Activated naive CD8-positive, alpha-beta T cell treated with anti-CD3 and anti-CD28 coated beads, Interleukin-2, amount 50 U/mL, for 24 hours (primary cell): ENCODE data around the gene ATP13A3.
"Not testable (repeated sequence)": the region's sequence is repeated elsewhere in the genome, so short reads cannot be mapped to it uniquely, and the experiment has no call there.

Source experiments
- ATAC-seq: fragments of 150-1000 bp; cut with Tn5 transposase; one replicate; pipeline ENCODE4 v1.10.0; 2021
- DNase-seq: peaks from one replicate; pipeline ENCODE4 v3.0.0; 2021
- H3K27ac Mint-ChIP-seq: one replicate; pipeline ENCODE4 v1.8.0; 2021; ENCODE audit warnings: mild to moderate bottlenecking, mixed read lengths
- H3K27me3 Mint-ChIP-seq: one replicate; pipeline ENCODE4 v1.8.0; 2021; ENCODE audit warnings: mixed read lengths
- H3K36me3 Mint-ChIP-seq: one replicate; pipeline ENCODE4 v1.8.0; 2021; ENCODE audit warnings: low read depth, mixed read lengths
- H3K4me1 Mint-ChIP-seq: one replicate; pipeline ENCODE4 v1.8.0; 2021; ENCODE audit warnings: mixed read lengths
- H3K4me3 Mint-ChIP-seq: one replicate; pipeline ENCODE4 v1.8.0; 2021; ENCODE audit warnings: mild to moderate bottlenecking, moderate library complexity, mixed read lengths
- H3K9me3 Mint-ChIP-seq: one replicate; pipeline ENCODE4 v1.8.0; 2021; ENCODE audit warnings: mixed read lengths

Gene ATP13A3

DNA sequence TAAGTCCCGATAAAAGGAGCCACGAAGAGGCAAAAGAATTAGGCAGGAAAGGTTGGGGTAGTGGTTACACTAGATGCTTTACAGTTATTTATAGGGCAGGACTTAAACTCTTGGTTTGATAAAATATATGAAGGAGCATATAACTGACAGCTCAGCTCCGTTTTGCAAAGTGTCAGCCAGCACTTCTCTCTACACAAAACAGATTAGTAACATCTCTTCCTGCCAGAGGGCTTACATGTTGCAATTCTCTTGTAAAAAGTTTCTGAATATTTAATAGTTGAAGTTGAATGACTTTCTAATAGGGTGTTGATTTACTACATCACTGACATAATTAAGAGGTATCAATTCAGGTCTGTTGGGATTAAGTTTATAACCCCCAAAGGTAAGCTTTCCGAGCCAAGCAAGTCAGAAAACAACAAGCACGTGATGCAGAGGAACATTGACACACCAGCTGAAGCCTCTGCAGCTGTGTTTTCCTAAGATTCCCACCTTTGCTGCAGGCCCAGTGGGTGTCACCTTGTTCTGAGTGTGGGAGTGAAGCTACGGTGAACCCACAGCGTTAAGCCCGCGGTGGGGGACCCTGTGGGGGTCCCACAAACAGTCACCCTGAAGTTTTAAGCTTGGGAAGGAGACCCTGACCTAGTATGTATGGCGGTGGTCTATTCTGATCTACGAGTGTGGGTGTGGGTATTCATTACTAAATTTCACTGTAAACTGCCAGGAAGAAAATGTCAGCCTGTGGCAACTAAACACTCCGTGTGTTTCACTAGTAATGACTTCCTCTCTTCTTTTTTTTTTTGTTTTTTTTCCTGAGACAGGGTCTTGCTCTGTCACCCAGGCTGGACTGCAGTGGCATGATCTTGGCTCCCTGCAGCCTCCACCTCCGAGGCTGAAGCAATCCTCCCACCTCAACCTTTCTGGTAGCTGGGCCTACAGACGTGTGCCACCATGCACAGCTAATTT is 22.0 kb upstream of the ATP13A3 start:
- Mint-ChIP-seq H3K9me3 (no peaks in the 10 kb centered on the region), H3K4me3 (no peak overlapping the region), H3K27ac (no peak overlapping the region), H3K27me3 (no peaks in the 10 kb centered on the region), H3K36me3 (no peaks in the 10 kb centered on the region), H3K4me1 (no peaks in the 10 kb centered on the region)
- no peak for ATAC-seq
- no peak for DNase-seq

- H3K9me3 Mint-ChIP-seq, result no peaks in the 10 kb centered on the region
- H3K27ac Mint-ChIP-seq, result no peak overlapping the region
- H3K36me3 Mint-ChIP-seq, result no peaks in the 10 kb centered on the region
- DNase-seq (no peak), ATAC-seq (no peak)
- no peaks in the 10 kb centered on the region for H3K4me1 Mint-ChIP-seq
- H3K27me3 Mint-ChIP-seq, result no peaks in the 10 kb centered on the region
- no peak overlapping the region for H3K4me3 Mint-ChIP-seq
These were observed 20.8 kb upstream of the ATP13A3 start for GRCh38 chr3:194507571-194507970.

DNA sequence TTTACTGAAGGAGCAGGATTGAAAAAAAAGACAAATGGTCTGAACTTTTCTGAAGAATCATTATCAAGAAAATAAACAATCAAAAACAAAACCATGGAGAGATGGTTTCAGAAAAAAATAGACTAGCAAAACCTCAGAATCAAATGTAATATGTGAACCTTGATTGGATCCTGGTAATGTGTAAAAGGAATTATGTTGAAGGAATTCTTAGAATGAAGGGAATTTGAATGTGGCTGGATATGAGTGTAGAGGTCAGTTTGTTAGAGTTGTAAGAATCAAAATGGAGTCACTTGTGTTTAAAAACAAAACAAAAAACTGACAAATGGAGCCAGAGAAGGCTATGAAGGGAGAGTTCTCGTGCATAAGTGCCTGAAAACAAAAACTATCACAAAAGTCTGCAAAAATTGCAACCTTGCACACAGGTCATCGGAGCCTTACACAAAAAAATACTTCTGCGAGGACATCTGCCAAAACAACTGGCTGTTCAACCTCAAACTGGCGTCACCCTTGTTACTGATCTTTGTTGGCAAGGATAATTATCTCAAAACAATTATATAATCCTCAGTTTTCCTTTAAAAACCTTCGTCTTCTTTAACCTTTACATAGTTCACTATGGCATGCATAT is 19.1 kb upstream of the ATP13A3 start:
- ATAC-seq, result no peak
- DNase-seq, result no peak
- Mint-ChIP-seq H3K27ac (no peak overlapping the region), H3K4me1 (no peaks in the 10 kb centered on the region), H3K9me3 (no peaks in the 10 kb centered on the region), H3K27me3 (no peaks in the 10 kb centered on the region), H3K4me3 (no peak overlapping the region), H3K36me3 (no peaks in the 10 kb centered on the region)

DNA sequence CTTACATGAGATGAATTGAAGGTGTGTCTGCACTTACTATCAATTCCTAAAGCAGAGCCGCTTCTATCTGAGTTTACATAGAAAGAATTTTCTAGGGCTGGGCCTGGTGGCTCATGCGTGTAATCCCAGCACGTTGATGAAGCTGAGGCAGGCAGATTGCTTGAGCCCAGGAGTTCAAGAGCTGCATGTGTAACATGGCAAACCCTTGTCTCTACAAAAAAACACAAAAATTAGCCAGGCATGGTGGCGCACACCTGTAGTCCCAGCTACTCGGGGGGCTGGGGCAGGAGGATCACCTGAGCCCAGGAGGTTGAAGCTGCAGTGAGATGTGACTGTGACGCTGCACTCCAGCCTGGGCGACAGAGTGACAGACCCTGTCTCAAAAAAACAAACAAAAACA is 18.1 kb upstream of the ATP13A3 start:
- Mint-ChIP-seq H3K27me3 (no peaks in the 10 kb centered on the region), H3K4me1 (no peaks in the 10 kb centered on the region), H3K9me3 (no peaks in the 10 kb centered on the region), H3K4me3 (no peak overlapping the region), H3K36me3 (no peaks in the 10 kb centered on the region), H3K27ac (no peak overlapping the region)
- no peak for DNase-seq
- no peak for ATAC-seq

GRCh38 chr3:194504146-194504545 is 17.3 kb upstream of the ATP13A3 start:
- no peaks in the 10 kb centered on the region for H3K4me1 Mint-ChIP-seq
- H3K36me3 Mint-ChIP-seq, result no peaks in the 10 kb centered on the region
- ATAC-seq, result no peak
- H3K27ac Mint-ChIP-seq, result no peak overlapping the region
- H3K4me3 Mint-ChIP-seq, result no peak overlapping the region
- H3K27me3 Mint-ChIP-seq, result no peaks in the 10 kb centered on the region
- DNase-seq, result no peak
- no peaks in the 10 kb centered on the region for H3K9me3 Mint-ChIP-seq

- ATAC-seq (no peak), DNase-seq (no peak)
- no peaks in the 10 kb centered on the region for H3K9me3 Mint-ChIP-seq
- no peaks in the 10 kb centered on the region for H3K4me1 Mint-ChIP-seq
- H3K27ac Mint-ChIP-seq, result no peak overlapping the region
- H3K4me3 Mint-ChIP-seq, result no peak overlapping the region
- H3K27me3 Mint-ChIP-seq, result no peaks in the 10 kb centered on the region
- H3K36me3 Mint-ChIP-seq, result no peaks in the 10 kb centered on the region
These were observed 16.3 kb upstream of the ATP13A3 start for GRCh38 chr3:194503081-194503531.

DNA sequence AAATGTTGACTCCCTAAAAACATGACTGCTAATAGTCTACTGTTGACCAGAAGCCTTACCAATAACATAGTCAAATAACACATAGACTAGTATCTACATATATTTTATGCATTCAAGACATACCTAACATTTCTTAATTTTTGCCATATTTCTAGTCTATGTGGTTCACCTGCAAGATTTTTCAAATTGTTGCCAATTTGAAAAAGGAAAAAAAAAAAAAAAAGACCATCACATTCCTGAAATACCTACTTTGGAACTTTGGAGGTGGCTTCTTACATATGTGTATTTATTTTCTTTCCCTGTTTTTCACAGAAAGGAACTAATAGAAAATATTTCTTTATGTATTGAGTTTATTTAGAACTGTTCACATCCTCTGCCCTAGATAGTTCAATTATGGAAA is 13.4 kb upstream of the ATP13A3 start:
- ATAC-seq, result no peak
- no peak overlapping the region for H3K27ac Mint-ChIP-seq
- no peaks in the 10 kb centered on the region for H3K36me3 Mint-ChIP-seq
- DNase-seq, result no peak
- no peaks in the 10 kb centered on the region for H3K27me3 Mint-ChIP-seq
- no peak overlapping the region for H3K4me3 Mint-ChIP-seq
- no peaks in the 10 kb centered on the region for H3K9me3 Mint-ChIP-seq
- H3K4me1 Mint-ChIP-seq, result peaks cover 21% of the 10 kb centered on the region

- H3K27me3 Mint-ChIP-seq, DNase-seq, H3K36me3 Mint-ChIP-seq, H3K9me3 Mint-ChIP-seq, ATAC-seq, H3K27ac Mint-ChIP-seq, H3K4me3 Mint-ChIP-seq: not testable (repeated sequence)
- peaks cover 21% of the 10 kb centered on the region for H3K4me1 Mint-ChIP-seq
These were observed 12.7 kb upstream of the ATP13A3 start for GRCh38 chr3:194499516-194499915.

- DNase-seq, result no peak
- H3K4me1 Mint-ChIP-seq, result peaks cover 25% of the 10 kb centered on the region
- no peak overlapping the region for H3K4me3 Mint-ChIP-seq
- peak; percentile 72 for ATAC-seq
- H3K9me3 Mint-ChIP-seq, result no peaks in the 10 kb centered on the region
- H3K27me3 Mint-ChIP-seq, result no peaks in the 10 kb centered on the region
- no peaks in the 10 kb centered on the region for H3K36me3 Mint-ChIP-seq
- no peak overlapping the region for H3K27ac Mint-ChIP-seq
These were observed 11.2 kb upstream of the ATP13A3 start for GRCh38 chr3:194497799-194498575.

DNA sequence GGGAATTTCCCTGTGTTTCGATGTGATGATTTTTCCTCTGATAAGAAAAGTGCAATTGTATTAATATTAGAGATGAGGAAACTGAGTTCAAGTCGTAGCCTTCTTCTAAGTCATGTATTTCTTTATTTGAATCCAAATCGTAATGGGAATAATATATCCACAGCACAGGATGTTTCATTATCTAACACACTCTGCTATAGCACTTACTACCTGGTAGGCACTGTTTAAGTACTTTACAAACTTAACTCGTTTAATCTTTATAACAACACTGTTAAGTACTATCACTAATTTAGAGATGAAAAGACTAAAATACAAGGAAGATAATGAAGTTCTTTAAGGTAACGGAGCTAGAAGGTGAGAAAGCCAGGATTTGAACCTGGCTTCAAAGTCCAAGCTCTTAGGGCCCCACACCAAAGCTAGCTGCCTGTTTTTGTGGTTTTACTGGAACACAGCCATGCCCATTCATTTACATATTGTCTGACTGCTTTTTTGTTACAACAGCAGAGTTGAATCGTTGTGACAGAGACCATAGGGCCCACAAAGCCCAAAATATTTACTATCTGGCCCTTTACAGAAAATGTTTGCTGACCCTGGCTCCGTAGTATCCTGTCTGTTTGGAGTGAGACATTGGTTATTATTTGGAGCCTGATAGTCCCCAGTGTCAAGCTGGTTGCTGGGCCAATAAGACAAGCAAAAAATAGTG is 9.6 kb upstream of the ATP13A3 start:
- no peaks in the 10 kb centered on the region for H3K36me3 Mint-ChIP-seq
- H3K9me3 Mint-ChIP-seq, result no peaks in the 10 kb centered on the region
- H3K4me3 Mint-ChIP-seq, result no peak overlapping the region
- H3K27ac Mint-ChIP-seq, result no peak overlapping the region
- DNase-seq, result no peak
- ATAC-seq, result peak; percentile 61
- no peaks in the 10 kb centered on the region for H3K27me3 Mint-ChIP-seq
- peaks cover 30% of the 10 kb centered on the region for H3K4me1 Mint-ChIP-seq

DNA sequence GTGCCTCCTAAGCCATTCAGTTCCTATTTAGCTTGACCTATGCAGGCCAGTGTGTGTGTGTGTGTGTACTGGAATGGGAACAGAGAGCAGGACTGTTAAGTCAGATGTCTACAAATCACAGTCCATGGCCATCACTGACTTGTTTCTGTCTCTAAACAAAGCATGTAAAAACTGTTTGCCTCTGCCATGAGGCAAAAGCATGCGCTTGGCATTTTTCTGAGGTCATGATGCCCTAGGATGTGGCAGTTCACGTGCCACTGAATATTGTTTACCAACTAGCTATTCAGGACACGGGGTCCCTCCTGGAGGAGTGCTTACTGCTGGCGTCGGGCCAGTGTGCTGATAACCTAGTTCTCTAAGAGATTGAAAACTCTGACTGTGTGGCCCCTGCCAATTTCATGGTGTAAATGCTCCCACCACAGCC is 8.2 kb upstream of the ATP13A3 start:
- Mint-ChIP-seq H3K27me3 (no peaks in the 10 kb centered on the region), H3K9me3 (no peaks in the 10 kb centered on the region), H3K27ac (no peak overlapping the region), H3K36me3 (peaks cover 1% of the 10 kb centered on the region), H3K4me3 (no peak overlapping the region), H3K4me1 (peaks cover 35% of the 10 kb centered on the region)
- DNase-seq, result no peak
- no peak for ATAC-seq

DNA sequence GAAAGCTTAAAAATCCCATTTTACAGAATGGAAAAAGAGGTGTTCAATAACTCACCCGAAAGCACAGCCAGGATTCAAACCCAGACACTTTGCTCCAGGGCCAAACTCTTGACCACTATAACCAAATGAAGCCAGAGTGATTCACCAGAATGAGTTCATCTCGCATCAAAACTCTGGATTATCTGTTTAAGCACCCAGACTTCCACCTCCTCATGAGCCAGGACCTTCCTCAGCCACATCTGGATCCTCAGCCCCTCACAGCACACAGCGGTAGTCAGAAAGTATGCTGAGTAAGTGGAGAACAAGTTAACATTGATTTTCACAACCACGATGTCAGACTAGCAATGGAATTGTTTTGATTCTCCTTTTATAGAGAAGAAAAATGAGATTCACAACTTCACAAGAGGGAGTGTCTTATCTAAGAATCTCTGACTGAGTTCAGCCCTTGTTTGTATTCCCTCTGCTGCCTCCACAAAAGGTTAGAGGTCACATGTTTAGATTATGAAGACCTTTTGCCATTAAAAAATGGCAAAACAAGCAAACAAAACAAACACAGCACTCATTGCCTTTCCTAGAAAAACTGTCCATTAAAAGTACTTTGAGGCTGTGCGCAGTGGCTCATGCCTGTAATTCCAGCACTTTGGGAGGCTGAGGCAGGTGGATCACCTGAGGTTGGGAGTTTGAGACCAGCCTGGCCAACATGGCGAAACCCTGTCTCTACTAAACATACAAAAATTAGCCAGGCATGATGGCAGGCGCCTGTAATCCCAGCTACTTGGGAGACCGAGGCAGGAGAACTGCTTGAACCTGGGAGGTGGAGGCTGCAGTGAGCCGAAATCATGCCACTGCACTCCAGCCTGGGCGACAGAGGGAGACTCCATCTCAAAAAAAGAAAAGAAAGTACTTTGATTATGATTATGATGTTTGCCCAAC is 7.5 kb upstream of the ATP13A3 start:
- H3K27ac Mint-ChIP-seq, DNase-seq, H3K9me3 Mint-ChIP-seq, H3K27me3 Mint-ChIP-seq, H3K36me3 Mint-ChIP-seq, ATAC-seq, H3K4me3 Mint-ChIP-seq: not testable (repeated sequence)
- H3K4me1 Mint-ChIP-seq, result peaks cover 42% of the 10 kb centered on the region

DNA sequence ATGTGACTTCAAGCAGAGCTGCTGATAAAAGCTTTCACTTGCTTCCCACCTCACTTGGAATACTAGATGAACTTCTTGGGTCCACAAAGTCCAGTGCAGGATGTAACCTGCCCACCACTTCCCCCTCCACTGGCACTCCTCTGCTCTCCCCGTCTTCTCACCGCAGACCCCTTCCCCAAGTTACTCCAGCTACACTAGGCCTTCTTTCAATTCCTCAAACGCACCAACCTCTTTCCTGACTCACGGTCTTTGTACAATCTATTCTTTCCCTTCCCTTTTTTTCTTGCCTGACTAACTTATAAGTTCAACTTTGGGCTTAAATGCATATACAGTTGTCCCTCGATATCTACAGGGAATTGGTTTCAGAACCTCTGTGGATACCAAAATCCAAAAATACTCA is 5.2 kb upstream of the ATP13A3 start:
- ATAC-seq (no peak), DNase-seq (no peak)
- Mint-ChIP-seq H3K27ac (no peak overlapping the region), H3K9me3 (no peaks in the 10 kb centered on the region), H3K36me3 (peaks cover 1% of the 10 kb centered on the region), H3K4me1 (peaks cover 54% of the 10 kb centered on the region), H3K27me3 (no peaks in the 10 kb centered on the region), H3K4me3 (no peak overlapping the region)
